GM23338 (cell line): ENCODE results near the gene UBE3B. TPM values are rescaled to one million over a fixed set of nuclear protein-coding genes. Genes with fewer than 3 reads are reported as not detected.

Source experiments
- ATAC-seq: fragments of 200-7000 bp; cut with Tn5 transposase; 3 replicates; pipeline ENCODE4 v1.9.1; 2020
- DNase-seq: peaks from one replicate; pipeline ENCODE4 v3.0.0-alpha.2; 2015; ENCODE audit warnings: low spot score
- H2AFZ ChIP-seq: fragments of 200-600 bp; sonication (generic); 2 replicates; pipeline ENCODE4 v1.8.0; 2016; ENCODE audit warnings: antibody characterized with exemption, mild to moderate bottlenecking, moderate library complexity
- H3F3A ChIP-seq: fragments of 200-600 bp; sonication (generic); replicated peaks from 2 replicates; pipeline ENCODE4 v1.8.0; 2017; ENCODE audit warnings: antibody characterized with exemption, mixed run types, low read depth
- H3K27ac ChIP-seq: fragments of 200-600 bp; sonication (generic); 2 replicates; pipeline ENCODE4 v1.6.1; 2016; ENCODE audit warnings: low read depth
- H3K27me3 ChIP-seq: fragments of 200-600 bp; sonication (generic); 2 replicates; pipeline ENCODE4 v1.8.0; 2016; ENCODE audit warnings: mild to moderate bottlenecking, mixed run types, moderate library complexity; ENCODE audit not compliant: insufficient read depth
- H3K36me3 ChIP-seq: fragments of 200-600 bp; sonication (generic); 2 replicates; pipeline ENCODE4 v1.8.0; 2016; ENCODE audit warnings: mild to moderate bottlenecking; ENCODE audit not compliant: insufficient read depth
- H3K4me1 ChIP-seq: fragments of 200-600 bp; sonication (generic); 2 replicates; pipeline ENCODE4 v1.8.0; 2016; ENCODE audit warnings: mild to moderate bottlenecking, moderate library complexity; ENCODE audit not compliant: insufficient read depth
- H3K4me2 ChIP-seq: fragments of 200-600 bp; sonication (generic); 2 replicates; pipeline ENCODE4 v1.7.1; 2017; ENCODE audit warnings: mixed run types
- H3K4me3 ChIP-seq: fragments of 200-600 bp; sonication (generic); 2 replicates; pipeline ENCODE4 v1.6.1; 2016; ENCODE audit warnings: mixed run types
- H3K79me2 ChIP-seq: fragments of 200-600 bp; sonication (generic); replicated peaks from 2 replicates; pipeline ENCODE4 v1.8.0; 2017; ENCODE audit warnings: mild to moderate bottlenecking; ENCODE audit not compliant: insufficient read depth
- H3K9me2 ChIP-seq: fragments of 200-600 bp; sonication (generic); 2 replicates; pipeline ENCODE4 v1.8.0; 2017; ENCODE audit not compliant: insufficient read depth
- H4K20me1 ChIP-seq: fragments of 200-600 bp; sonication (generic); replicated peaks from 2 replicates; pipeline ENCODE4 v1.8.0; 2017; ENCODE audit warnings: mild to moderate bottlenecking; ENCODE audit not compliant: insufficient read depth
- H3K27ac Mint-ChIP-seq: 2 replicates; pipeline ENCODE4 v1.8.0; 2020; ENCODE audit warnings: inconsistent platforms, mild to moderate bottlenecking, moderate library complexity, mixed read lengths
- H3K27me3 Mint-ChIP-seq: 3 replicates; pipeline ENCODE4 v1.8.0; 2022; ENCODE audit warnings: low read depth, mild to moderate bottlenecking, moderate library complexity, mixed read lengths, inconsistent platforms; ENCODE audit not compliant: insufficient read depth, poor library complexity
- H3K36me3 Mint-ChIP-seq: 3 replicates; pipeline ENCODE4 v1.8.0; 2021; ENCODE audit warnings: low read depth, mild to moderate bottlenecking, inconsistent platforms, moderate library complexity, mixed read lengths
- H3K4me1 Mint-ChIP-seq: 3 replicates; pipeline ENCODE4 v1.8.0; 2020; ENCODE audit warnings: mild to moderate bottlenecking, inconsistent platforms, mixed read lengths
- H3K4me3 Mint-ChIP-seq: 3 replicates; pipeline ENCODE4 v1.8.0; 2021; ENCODE audit warnings: moderate library complexity, mild to moderate bottlenecking, inconsistent platforms, mixed read lengths
- H3K9me3 Mint-ChIP-seq: 3 replicates; pipeline ENCODE4 v1.8.0; 2020; ENCODE audit warnings: moderate library complexity, mild to moderate bottlenecking, inconsistent platforms, mixed read lengths
- CREB1 ChIP-seq: fragments of 250-450 bp; sonication (Bioruptor Pico); IDR thresholded peaks from 2 replicates; pipeline ENCODE4 v1.5.0; 2020; ENCODE audit warnings: low read depth, mild to moderate bottlenecking, moderate library complexity
- EZH2 ChIP-seq: fragments of 200-600 bp; sonication (generic); IDR thresholded peaks from one replicate; pipeline ENCODE4 v1.8.0; 2017; ENCODE audit warnings: antibody characterized with exemption, mild to moderate bottlenecking, low read depth; ENCODE audit not compliant: unreplicated experiment
- EZH2phosphoT487 ChIP-seq: fragments of 200-600 bp; sonication (generic); IDR thresholded peaks from one replicate; pipeline ENCODE4 v1.8.1; 2018; ENCODE audit warnings: antibody characterized with exemption; ENCODE audit not compliant: unreplicated experiment
- JUNB ChIP-seq: IDR thresholded peaks from one replicate; pipeline ENCODE4 v1.6.1; 2016; ENCODE audit warnings: antibody characterized with exemption; ENCODE audit not compliant: unreplicated experiment
- NANOG ChIP-seq: IDR thresholded peaks from 2 replicates; pipeline ENCODE4 v1.6.1; 2016; ENCODE audit warnings: antibody characterized with exemption, borderline replicate concordance
- POLR2AphosphoS5 ChIP-seq: IDR thresholded peaks from 2 replicates; pipeline ENCODE4 v1.6.1; 2016; ENCODE audit warnings: antibody characterized with exemption, low read depth
- REST ChIP-seq: IDR thresholded peaks from one replicate; pipeline ENCODE4 v1.6.1; 2018; ENCODE audit warnings: antibody characterized with exemption; ENCODE audit not compliant: unreplicated experiment
- STAT1 ChIP-seq: IDR thresholded peaks from one replicate; pipeline ENCODE4 v1.6.1; 2016; ENCODE audit warnings: antibody characterized with exemption; ENCODE audit not compliant: unreplicated experiment
- ZNF114 ChIP-seq: fragments of 250-450 bp; sonication (Bioruptor Pico); IDR thresholded peaks from 2 replicates; pipeline ENCODE4 v1.5.0; 2020; ENCODE audit warnings: mild to moderate bottlenecking, moderate library complexity
- ZNF331 ChIP-seq: fragments of 250-450 bp; sonication (Bioruptor Pico); IDR thresholded peaks from 2 replicates; pipeline ENCODE4 v1.5.0; 2020; ENCODE audit warnings: low read depth, mild to moderate bottlenecking, moderate library complexity
- polyA plus RNA-seq: library from polyadenylated mRNA; unstranded; fragments of >200 nt; fragmentation: Nextera tagmentation; extraction: Ambion mirVana; gene quantifications from 2 replicates; pipeline ENCODE4 v1.2.1, GENCODE V29; 2016
- total RNA-seq: library from RNA; depleted of rRNA; stranded (reverse); fragments of >200 nt; shearing (Covaris generic); gene quantifications from 2 replicates; pipeline ENCODE4 v1.2.3, GENCODE V29; 2014
- TF ChIP-seq, protein P1 (sequence below): fragments of 250-450 bp; sonication (Bioruptor Pico); IDR thresholded peaks from 2 replicates; pipeline ENCODE4 v1.5.0; 2020; ENCODE audit warnings: mild to moderate bottlenecking, moderate library complexity
- TF ChIP-seq, protein P2 (sequence below): IDR thresholded peaks from 2 replicates; pipeline ENCODE4 v1.6.1; 2016; ENCODE audit warnings: antibody characterized with exemption
- TF ChIP-seq, protein P3 (sequence below), 2 experiments: fragments of 200-600 bp in 1 of 2; sonication (generic) in 1 of 2; conservative IDR thresholded peaks; 2 replicates each; pipeline versions ENCODE4 v1.5.1 to v1.6.1; 2016 to 2017; ENCODE audit warnings: antibody characterized with exemption in 2 of 2, low read depth in 2 of 2, mild to moderate bottlenecking in 2 of 2, moderate library complexity in 1 of 2

The UBE3B gene
- total and polyA plus RNA-seq, 2 experiments from 2014 or later, result 20.8 TPM

DNA sequence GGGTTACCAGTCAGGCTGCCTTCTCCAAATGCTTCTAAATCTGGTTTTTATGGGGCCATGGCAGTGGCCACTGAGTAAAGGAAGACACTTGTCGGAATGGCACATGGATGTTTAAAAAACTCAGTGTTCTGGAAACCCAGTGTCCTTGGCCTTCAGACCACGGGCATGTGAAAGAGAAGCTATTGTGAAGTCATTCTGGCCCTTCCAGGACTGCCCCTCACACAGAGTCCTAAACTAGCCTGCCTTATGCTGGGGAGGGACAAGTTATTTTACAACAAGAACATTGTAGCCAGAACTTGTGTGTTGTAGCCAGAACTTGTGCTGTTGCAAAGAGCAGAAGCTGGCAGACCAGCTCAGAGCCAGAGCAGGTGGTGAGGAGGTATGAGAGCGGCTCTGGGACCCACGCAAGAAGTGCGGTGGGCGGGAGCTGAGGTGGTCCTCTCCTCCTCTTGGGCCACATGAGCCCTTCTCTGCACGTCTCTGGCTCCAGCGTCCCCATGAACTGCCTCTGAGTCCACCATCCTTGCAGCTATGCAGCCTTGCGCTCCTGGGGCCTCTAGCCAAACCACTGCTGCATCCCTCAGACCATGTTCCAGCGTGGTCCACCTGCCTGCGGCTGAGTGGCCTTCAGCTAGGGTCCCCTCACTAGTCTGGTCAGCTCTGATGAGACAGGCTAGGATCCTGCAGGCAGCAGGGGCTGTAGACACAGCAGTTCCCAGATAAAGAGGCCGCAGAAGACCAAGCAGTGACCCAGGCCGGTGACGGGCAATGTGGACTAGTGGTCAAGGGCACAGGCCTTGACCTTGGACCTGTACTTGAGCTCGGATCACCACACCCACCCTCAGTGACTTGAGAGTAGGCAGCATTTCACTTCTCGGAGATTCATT, 63.3 kb downstream of the UBE3B start:
- Histone ChIP-seq H3K27me3 (no peaks in the 10 kb centered on the region), H3K27ac (no peak overlapping the region), H2AFZ (no peak overlapping the region), H3K9me2 (no peaks in the 10 kb centered on the region), H3K79me2 (no peaks in the 10 kb centered on the region), H3K4me1 (no peaks in the 10 kb centered on the region), H3K4me3 (no peak overlapping the region), H3K36me3 (no peaks in the 10 kb centered on the region), H3F3A (no peaks in the 10 kb centered on the region), H3K4me2 (no peak overlapping the region), H4K20me1 (no peaks in the 10 kb centered on the region)
- no peaks in the 10 kb centered on the region; the same call in 2 of the 3 replicates for H3K36me3 Mint-ChIP-seq
- no peak for DNase-seq
- no peak for ATAC-seq
- TF ChIP-seq, protein P1, sequence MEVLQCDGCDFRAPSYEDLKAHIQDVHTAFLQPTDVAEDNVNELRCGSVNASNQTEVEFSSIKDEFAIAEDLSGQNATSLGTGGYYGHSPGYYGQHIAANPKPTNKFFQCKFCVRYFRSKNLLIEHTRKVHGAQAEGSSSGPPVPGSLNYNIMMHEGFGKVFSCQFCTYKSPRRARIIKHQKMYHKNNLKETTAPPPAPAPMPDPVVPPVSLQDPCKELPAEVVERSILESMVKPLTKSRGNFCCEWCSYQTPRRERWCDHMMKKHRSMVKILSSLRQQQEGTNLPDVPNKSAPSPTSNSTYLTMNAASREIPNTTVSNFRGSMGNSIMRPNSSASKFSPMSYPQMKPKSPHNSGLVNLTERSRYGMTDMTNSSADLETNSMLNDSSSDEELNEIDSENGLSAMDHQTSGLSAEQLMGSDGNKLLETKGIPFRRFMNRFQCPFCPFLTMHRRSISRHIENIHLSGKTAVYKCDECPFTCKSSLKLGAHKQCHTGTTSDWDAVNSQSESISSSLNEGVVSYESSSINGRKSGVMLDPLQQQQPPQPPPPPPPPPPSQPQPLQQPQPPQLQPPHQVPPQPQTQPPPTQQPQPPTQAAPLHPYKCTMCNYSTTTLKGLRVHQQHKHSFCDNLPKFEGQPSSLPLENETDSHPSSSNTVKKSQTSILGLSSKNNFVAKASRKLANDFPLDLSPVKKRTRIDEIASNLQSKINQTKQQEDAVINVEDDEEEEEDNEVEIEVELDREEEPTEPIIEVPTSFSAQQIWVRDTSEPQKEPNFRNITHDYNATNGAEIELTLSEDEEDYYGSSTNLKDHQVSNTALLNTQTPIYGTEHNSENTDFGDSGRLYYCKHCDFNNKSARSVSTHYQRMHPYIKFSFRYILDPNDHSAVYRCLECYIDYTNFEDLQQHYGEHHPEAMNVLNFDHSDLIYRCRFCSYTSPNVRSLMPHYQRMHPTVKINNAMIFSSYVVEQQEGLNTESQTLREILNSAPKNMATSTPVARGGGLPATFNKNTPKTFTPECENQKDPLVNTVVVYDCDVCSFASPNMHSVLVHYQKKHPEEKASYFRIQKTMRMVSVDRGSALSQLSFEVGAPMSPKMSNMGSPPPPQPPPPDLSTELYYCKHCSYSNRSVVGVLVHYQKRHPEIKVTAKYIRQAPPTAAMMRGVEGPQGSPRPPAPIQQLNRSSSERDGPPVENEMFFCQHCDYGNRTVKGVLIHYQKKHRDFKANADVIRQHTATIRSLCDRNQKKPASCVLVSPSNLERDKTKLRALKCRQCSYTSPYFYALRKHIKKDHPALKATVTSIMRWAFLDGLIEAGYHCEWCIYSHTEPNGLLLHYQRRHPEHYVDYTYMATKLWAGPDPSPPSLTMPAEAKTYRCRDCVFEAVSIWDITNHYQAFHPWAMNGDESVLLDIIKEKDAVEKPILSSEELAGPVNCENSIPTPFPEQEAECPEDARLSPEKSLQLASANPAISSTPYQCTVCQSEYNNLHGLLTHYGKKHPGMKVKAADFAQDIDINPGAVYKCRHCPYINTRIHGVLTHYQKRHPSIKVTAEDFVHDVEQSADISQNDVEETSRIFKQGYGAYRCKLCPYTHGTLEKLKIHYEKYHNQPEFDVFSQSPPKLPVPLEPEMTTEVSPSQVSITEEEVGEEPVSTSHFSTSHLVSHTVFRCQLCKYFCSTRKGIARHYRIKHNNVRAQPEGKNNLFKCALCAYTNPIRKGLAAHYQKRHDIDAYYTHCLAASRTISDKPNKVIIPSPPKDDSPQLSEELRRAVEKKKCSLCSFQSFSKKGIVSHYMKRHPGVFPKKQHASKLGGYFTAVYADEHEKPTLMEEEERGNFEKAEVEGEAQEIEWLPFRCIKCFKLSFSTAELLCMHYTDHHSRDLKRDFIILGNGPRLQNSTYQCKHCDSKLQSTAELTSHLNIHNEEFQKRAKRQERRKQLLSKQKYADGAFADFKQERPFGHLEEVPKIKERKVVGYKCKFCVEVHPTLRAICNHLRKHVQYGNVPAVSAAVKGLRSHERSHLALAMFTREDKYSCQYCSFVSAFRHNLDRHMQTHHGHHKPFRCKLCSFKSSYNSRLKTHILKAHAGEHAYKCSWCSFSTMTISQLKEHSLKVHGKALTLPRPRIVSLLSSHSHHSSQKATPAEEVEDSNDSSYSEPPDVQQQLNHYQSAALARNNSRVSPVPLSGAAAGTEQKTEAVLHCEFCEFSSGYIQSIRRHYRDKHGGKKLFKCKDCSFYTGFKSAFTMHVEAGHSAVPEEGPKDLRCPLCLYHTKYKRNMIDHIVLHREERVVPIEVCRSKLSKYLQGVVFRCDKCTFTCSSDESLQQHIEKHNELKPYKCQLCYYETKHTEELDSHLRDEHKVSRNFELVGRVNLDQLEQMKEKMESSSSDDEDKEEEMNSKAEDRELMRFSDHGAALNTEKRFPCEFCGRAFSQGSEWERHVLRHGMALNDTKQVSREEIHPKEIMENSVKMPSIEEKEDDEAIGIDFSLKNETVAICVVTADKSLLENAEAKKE, result no peak
- no peak for TF ChIP-seq JUNB
- no peak for TF ChIP-seq NANOG
- no peak for TF ChIP-seq ZNF114 (CRISPR knock-in tag)
- no peak for TF ChIP-seq REST
- TF ChIP-seq ZNF331 (CRISPR knock-in tag), result no peak
- TF ChIP-seq EZH2, result no peak
- no peak for TF ChIP-seq CREB1 (CRISPR knock-in tag)
- TF ChIP-seq STAT1, result no peak
- no peak for TF ChIP-seq POLR2AphosphoS5
- TF ChIP-seq, protein P2, sequence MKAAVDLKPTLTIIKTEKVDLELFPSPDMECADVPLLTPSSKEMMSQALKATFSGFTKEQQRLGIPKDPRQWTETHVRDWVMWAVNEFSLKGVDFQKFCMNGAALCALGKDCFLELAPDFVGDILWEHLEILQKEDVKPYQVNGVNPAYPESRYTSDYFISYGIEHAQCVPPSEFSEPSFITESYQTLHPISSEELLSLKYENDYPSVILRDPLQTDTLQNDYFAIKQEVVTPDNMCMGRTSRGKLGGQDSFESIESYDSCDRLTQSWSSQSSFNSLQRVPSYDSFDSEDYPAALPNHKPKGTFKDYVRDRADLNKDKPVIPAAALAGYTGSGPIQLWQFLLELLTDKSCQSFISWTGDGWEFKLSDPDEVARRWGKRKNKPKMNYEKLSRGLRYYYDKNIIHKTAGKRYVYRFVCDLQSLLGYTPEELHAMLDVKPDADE, result no peak
- TF ChIP-seq EZH2phosphoT487, result no peak
- TF ChIP-seq, protein P3, sequence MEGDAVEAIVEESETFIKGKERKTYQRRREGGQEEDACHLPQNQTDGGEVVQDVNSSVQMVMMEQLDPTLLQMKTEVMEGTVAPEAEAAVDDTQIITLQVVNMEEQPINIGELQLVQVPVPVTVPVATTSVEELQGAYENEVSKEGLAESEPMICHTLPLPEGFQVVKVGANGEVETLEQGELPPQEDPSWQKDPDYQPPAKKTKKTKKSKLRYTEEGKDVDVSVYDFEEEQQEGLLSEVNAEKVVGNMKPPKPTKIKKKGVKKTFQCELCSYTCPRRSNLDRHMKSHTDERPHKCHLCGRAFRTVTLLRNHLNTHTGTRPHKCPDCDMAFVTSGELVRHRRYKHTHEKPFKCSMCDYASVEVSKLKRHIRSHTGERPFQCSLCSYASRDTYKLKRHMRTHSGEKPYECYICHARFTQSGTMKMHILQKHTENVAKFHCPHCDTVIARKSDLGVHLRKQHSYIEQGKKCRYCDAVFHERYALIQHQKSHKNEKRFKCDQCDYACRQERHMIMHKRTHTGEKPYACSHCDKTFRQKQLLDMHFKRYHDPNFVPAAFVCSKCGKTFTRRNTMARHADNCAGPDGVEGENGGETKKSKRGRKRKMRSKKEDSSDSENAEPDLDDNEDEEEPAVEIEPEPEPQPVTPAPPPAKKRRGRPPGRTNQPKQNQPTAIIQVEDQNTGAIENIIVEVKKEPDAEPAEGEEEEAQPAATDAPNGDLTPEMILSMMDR (conservative IDR thresholded peaks at IDR 0.05; ENCODE audit: low read depth in 2 of 2), result no peak
- no peaks in the 10 kb centered on the region for H3K4me1 Mint-ChIP-seq
- no peaks in the 10 kb centered on the region for H3K9me3 Mint-ChIP-seq
- no peak overlapping the region for H3K4me3 Mint-ChIP-seq
- H3K27ac Mint-ChIP-seq, result no peak overlapping the region
- peaks cover 14% of the 10 kb centered on the region for H3K27me3 Mint-ChIP-seq
